ENCODE results near the gene FUZ.

Gene FUZ

GRCh38 chr19:49843265-49843664, 30.2 kb upstream of the FUZ start:
- Histone ChIP-seq H3K36me3 (peaks cover 12% of the 10 kb centered on the region), H3K4me3 (ENCODE audit: low read depth, low read length) (no peak overlapping the region), H3K4me1 (no peaks in the 10 kb centered on the region), H3K27me3 (no peaks in the 10 kb centered on the region), H3K9me3 (no peaks in the 10 kb centered on the region)
- no peak for DNase-seq
- TF ChIP-seq, protein P1, sequence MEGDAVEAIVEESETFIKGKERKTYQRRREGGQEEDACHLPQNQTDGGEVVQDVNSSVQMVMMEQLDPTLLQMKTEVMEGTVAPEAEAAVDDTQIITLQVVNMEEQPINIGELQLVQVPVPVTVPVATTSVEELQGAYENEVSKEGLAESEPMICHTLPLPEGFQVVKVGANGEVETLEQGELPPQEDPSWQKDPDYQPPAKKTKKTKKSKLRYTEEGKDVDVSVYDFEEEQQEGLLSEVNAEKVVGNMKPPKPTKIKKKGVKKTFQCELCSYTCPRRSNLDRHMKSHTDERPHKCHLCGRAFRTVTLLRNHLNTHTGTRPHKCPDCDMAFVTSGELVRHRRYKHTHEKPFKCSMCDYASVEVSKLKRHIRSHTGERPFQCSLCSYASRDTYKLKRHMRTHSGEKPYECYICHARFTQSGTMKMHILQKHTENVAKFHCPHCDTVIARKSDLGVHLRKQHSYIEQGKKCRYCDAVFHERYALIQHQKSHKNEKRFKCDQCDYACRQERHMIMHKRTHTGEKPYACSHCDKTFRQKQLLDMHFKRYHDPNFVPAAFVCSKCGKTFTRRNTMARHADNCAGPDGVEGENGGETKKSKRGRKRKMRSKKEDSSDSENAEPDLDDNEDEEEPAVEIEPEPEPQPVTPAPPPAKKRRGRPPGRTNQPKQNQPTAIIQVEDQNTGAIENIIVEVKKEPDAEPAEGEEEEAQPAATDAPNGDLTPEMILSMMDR (IDR thresholded peaks at IDR 0.05; ENCODE audit: low read depth, low read length): no peak

GRCh38 chr19:49840736-49841249, 27.7 kb upstream of the FUZ start:
- H3K9me3 ChIP-seq: no peaks in the 10 kb centered on the region
- H3K36me3 ChIP-seq: peaks cover 23% of the 10 kb centered on the region
- H3K27me3 ChIP-seq: no peaks in the 10 kb centered on the region
- TF ChIP-seq, protein P1 (IDR thresholded peaks at IDR 0.05; ENCODE audit: low read depth, low read length): no peak
- no peak for DNase-seq
- H3K4me1 ChIP-seq: no peaks in the 10 kb centered on the region
- no peak overlapping the region for H3K4me3 ChIP-seq (ENCODE audit: low read depth, low read length)

GRCh38 chr19:49840321-49840720, 27.2 kb upstream of the FUZ start:
- TF ChIP-seq, protein P1 (IDR thresholded peaks at IDR 0.05; ENCODE audit: low read depth, low read length): no peak
- H3K36me3 ChIP-seq: peaks cover 24% of the 10 kb centered on the region
- no peak overlapping the region for H3K4me3 ChIP-seq (ENCODE audit: low read depth, low read length)
- no peaks in the 10 kb centered on the region for H3K27me3 ChIP-seq
- no peaks in the 10 kb centered on the region for H3K9me3 ChIP-seq
- H3K4me1 ChIP-seq: no peaks in the 10 kb centered on the region
- no peak for DNase-seq

GRCh38 chr19:49839713-49840112, 26.6 kb upstream of the FUZ start:
- Histone ChIP-seq H3K36me3 (peaks cover 30% of the 10 kb centered on the region), H3K4me1 (no peaks in the 10 kb centered on the region), H3K4me3 (ENCODE audit: low read depth, low read length) (no peak overlapping the region), H3K9me3 (no peaks in the 10 kb centered on the region), H3K27me3 (no peaks in the 10 kb centered on the region)
- DNase-seq: no peak
- TF ChIP-seq, protein P1 (IDR thresholded peaks at IDR 0.05; ENCODE audit: low read depth, low read length): no peak

- Histone ChIP-seq H3K4me3 (ENCODE audit: low read depth, low read length) (no peak overlapping the region), H3K4me1 (no peaks in the 10 kb centered on the region), H3K36me3 (peaks cover 30% of the 10 kb centered on the region), H3K9me3 (no peaks in the 10 kb centered on the region), H3K27me3 (no peaks in the 10 kb centered on the region)
- no peak for DNase-seq
- TF ChIP-seq, protein P1 (IDR thresholded peaks at IDR 0.05; ENCODE audit: low read depth, low read length): no peak
Observed at GRCh38 chr19:49838885-49839588, 25.9 kb upstream of the FUZ start.

- no peak overlapping the region for H3K4me3 ChIP-seq (ENCODE audit: low read depth, low read length)
- no peaks in the 10 kb centered on the region for H3K27me3 ChIP-seq
- H3K36me3 ChIP-seq: peaks cover 42% of the 10 kb centered on the region
- no peak for DNase-seq
- TF ChIP-seq, protein P1 (IDR thresholded peaks at IDR 0.05; ENCODE audit: low read depth, low read length): no peak
- H3K4me1 ChIP-seq: no peaks in the 10 kb centered on the region
- H3K9me3 ChIP-seq: no peaks in the 10 kb centered on the region
Observed at GRCh38 chr19:49837425-49837824, 24.3 kb upstream of the FUZ start.
